AG09319 (cell line): ENCODE measurements around the gene CACNA1C.

ENCODE experiments used
- DNase-seq: peaks from one replicate; pipeline ENCODE4 v3.0.0-alpha.2; 2010; ENCODE audit warnings: low read depth; ENCODE audit errors: extremely low read depth
- TF ChIP-seq, protein P1 (sequence below): IDR thresholded peaks from 2 replicates; pipeline ENCODE4 v1.5.1; 2011; ENCODE audit warnings: low read depth, mild to moderate bottlenecking, inconsistent platforms, low read length, moderate library complexity

Gene CACNA1C

DNA sequence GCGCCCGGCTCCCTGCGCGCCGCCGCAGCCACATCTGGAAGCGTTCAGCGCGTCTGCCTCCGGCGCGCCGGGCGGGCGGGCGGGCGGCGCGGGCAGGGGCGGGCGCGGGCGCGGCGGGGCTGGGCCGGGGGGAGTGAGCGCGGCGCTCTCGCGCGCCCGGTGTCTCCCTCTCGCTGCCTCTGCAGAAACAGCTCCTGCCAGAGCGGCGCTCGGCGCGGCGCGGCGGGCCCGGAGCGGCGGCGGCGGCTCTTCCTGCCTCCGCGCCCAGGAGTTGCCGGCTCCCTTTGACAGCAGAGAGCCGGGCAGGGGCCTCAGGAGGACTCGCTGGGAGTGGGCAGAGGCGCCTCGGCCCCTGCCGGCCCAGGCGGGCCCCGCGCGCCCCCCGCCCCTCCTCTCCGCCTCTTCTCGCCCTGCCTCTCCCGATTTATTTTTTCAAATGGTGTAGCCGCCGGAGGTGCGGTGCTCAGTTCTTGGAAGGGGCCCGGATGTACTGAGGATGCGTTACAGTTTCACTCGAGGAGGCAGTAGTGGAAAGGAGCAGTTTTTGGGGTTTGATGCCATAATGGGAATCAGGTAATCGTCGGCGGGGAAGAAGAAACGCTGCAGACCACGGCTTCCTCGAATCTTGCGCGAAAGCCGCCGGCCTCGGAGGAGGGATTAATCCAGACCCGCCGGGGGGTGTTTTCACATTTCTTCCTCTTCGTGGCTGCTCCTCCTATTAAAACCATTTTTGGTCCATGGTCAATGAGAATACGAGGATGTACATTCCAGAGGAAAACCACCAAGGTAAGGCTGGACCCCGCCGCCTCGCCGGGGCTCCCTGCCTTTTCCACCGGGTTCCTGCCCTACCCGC is at the start of gene CACNA1C:
CACNA1C (plus strand) TSS at position 162 of the 853 bp plus-strand sequence; CDS start at position 738, 576 bp downstream.
- peak; percentile 34 for DNase-seq
- TF ChIP-seq, protein P1, sequence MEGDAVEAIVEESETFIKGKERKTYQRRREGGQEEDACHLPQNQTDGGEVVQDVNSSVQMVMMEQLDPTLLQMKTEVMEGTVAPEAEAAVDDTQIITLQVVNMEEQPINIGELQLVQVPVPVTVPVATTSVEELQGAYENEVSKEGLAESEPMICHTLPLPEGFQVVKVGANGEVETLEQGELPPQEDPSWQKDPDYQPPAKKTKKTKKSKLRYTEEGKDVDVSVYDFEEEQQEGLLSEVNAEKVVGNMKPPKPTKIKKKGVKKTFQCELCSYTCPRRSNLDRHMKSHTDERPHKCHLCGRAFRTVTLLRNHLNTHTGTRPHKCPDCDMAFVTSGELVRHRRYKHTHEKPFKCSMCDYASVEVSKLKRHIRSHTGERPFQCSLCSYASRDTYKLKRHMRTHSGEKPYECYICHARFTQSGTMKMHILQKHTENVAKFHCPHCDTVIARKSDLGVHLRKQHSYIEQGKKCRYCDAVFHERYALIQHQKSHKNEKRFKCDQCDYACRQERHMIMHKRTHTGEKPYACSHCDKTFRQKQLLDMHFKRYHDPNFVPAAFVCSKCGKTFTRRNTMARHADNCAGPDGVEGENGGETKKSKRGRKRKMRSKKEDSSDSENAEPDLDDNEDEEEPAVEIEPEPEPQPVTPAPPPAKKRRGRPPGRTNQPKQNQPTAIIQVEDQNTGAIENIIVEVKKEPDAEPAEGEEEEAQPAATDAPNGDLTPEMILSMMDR, result peak; percentile 29

DNA sequence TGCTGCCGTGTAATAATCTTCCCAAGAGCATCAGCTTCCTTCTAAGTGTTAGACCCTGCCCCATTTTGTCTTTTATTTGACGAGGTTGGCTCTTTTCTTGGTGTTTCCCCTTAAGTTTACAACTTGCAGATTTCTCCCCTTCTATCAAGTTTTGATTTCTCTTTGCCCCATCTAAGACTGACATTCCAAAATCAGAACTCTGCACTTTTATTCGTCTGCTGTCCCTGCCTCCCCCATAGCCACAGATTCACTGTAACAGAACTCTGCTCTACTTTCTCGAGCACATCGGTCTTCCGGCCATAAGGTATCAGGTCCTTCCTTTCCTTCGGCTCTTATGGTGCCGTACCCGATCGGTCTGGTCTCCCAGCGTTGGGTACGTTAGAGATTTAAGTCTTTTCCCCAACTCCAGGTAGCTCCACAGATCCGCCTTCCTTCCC is 49.1 kb upstream of the CACNA1C start:
- TF ChIP-seq, protein P1, result no peak
- DNase-seq, result no peak

DNA sequence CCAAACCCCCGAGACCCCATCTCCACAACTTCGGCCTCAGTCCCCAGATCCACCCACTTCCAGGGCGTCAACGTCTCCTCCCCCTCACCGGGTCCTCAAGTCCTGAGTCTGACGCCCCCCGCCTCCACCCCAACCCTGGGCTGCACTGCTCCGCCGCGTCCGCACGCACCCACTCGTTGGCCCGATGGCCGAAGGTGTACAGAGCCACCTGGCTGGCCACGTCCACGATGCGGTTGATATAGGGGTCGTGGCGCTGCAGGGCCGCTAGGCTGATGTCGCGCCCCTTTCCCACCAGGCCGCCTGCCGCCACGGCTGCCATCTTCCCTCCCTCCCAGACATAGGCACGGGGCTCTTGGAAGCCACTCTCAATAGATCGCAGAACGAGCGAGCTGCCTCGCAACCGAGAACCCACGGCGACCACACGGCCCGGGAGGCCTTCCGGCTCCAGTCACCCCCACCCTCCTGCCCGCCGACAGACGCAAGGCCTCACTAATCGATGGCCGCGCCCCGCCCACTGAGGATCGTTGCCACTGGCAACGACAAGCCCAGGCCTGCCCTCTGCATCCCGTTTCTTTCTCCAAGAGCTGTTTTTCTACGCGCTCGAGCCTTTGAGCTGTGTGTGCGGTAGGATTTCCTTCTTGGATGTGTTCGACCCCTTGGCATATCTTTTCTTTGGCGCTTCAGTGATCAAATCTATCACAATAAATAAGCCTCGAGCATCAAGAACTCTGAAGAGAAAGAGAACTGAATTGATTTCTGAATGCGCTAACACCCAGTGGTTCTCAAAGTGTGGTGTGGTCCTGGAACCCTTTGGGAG is 48.5 kb upstream of the CACNA1C start, which contains the start of gene DCP1B:
DCP1B (minus strand) TSS at position 345 of the 817 bp plus-strand sequence; CDS start at position 319, 26 bp downstream.
- peak; percentile 95 for DNase-seq
- TF ChIP-seq, protein P1, result no peak; the same call in 1 of the 2 replicates

DNA sequence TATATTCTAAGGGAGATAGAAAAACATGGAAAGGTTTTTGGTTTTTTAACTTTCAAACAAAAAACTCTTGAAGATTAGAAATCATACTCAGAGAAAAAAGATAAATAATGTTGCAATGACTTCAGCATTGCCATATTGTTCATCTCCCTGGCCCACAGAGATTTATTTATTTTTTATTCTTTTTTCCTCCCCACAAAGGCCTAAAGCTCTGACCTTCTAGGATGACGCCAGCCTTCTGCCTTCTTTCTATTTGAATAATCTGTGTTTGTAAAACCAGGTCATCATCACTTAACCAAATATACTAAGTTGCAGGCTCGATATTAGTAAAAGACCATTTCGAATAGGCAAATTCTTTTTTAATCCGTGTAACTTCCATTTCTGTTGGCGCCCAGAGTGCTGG is 44.1 kb upstream of the CACNA1C start:
- TF ChIP-seq, protein P1, result no peak

DNA sequence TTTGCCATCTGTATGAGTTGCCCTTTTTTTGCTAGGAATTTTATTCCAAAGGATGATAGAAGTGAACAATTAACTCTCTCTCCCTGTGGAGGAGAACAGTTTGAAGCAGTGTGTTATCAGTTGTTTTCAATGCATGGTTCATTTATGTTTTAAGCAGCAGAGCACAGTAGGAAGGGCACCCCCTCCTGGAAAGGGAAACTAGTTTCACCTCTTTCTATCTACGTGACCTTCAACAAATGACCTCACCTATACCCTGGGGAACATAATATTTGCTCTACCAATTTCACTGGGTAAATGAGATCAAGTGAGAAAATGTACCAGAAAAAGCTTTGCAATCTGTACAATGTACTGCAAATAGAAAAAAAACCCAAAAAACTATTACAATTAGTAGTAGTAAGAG is 43.2 kb upstream of the CACNA1C start:
- TF ChIP-seq, protein P1, result no peak
- DNase-seq, result no peak

More for the DNA sequence above, 44.1 kb upstream of the CACNA1C start:
- DNase-seq, result no peak

DNA sequence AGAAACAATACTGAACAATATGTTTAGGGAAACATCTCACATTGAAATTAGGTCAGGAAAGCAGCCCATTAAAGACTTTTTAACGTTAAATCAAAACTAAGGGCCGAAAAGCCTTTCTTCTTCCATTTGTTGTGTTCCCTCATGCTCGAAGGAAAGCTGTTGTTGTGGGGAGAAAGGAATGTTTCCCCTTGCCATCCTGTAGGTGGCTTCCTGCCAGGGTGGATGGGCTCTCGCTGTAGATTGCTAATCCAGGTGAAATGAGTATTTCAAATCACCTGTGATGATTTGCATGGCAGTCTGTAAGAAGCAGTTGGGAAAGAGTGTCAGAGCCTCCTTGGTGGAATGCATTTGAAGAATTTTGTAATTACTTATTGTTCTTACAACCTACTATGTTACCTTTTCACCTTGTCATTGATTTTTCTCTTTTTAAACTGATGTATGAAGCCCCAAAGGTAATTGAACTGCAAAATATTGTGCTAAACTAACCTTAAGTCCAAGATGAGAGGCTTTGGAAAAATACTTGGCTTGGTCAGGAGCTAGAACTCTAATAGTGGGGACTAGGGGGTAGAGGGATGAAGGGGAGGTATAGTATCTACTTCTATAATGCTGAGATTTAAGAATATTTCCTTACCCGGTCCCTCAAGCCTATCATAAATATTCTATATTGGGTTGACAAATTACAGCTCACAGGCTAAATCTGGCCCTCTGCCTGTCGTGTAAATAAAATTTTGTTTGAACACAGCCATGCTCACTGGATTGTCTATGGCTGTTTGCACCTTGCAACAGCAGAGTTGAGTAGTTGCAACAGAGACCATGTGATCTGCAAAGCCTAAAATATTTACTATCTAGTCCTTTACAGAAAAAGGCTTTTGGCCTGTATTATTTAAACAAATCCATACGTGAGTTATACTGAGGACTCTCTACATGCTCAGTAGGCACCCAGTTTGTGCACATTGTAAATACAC is 40.9 kb upstream of the CACNA1C start:
- DNase-seq, result no peak
- TF ChIP-seq, protein P1, result no peak
